Aorta (tissue), 5 donors: ENCODE measurements around the gene CDCA7L. TPM values are rescaled to one million over a fixed set of nuclear protein-coding genes. Genes with fewer than 3 reads are reported as not detected.
"Not testable (repeated sequence)": the region's sequence is repeated elsewhere in the genome, so short reads cannot be mapped to it uniquely, and the experiment has no call there.

Experiments
- ATAC-seq: fragments of 200-7000 bp; cut with Tn5 transposase; one replicate; pipeline ENCODE4 v1.9.1; 2022; ENCODE audit warnings: moderate library complexity; ENCODE audit not compliant: low FRiP score
- DNase-seq, 2 donors: peaks; one replicate each; pipeline ENCODE4 v3.0.0-alpha.2; 2020
- H3K27ac ChIP-seq, 2 donors: one replicate each; pipeline ENCODE4 v1.5.1; 2013; ENCODE audit warnings: low read length in 2 of 2, mild to moderate bottlenecking in 2 of 2, moderate library complexity in 2 of 2, control low read depth in 1 of 2, inconsistent platforms in 1 of 2, low read depth in 1 of 2
- H3K27me3 ChIP-seq, 2 donors: one replicate each; pipeline ENCODE4 v1.6.1; 2013; ENCODE audit warnings: control low read depth in 1 of 2, low read length in 1 of 2, mild to moderate bottlenecking in 1 of 2, moderate library complexity in 1 of 2; ENCODE audit not compliant: insufficient read depth in 2 of 2, control insufficient read depth in 1 of 2
- H3K36me3 ChIP-seq, 2 donors: one replicate each; pipeline ENCODE4 v1.6.1; 2013; ENCODE audit warnings: control low read depth in 1 of 2, low read length in 1 of 2, mild to moderate bottlenecking in 1 of 2; ENCODE audit not compliant: insufficient read depth in 2 of 2, control insufficient read depth in 1 of 2
- H3K4me1 ChIP-seq, 2 donors: one replicate each; pipeline ENCODE4 v1.6.1; 2013; ENCODE audit warnings: low read length in 2 of 2, control low read depth in 1 of 2, mild to moderate bottlenecking in 1 of 2, moderate library complexity in 1 of 2; ENCODE audit not compliant: insufficient read depth in 2 of 2, control insufficient read depth in 1 of 2
- H3K4me3 ChIP-seq, 2 donors: one replicate each; pipeline ENCODE4 v1.5.1; 2013; ENCODE audit warnings: low read length in 2 of 2, control low read depth in 1 of 2, mild to moderate bottlenecking in 1 of 2
- H3K9me3 ChIP-seq: one replicate; pipeline ENCODE4 v1.6.1; 2013; ENCODE audit warnings: mild to moderate bottlenecking, low read length; ENCODE audit not compliant: control insufficient read depth
- WGBS, 2 donors: extraction: QIAGEN DNeasy Blood & Tissue Kit; methylation state at CpG; one replicate each; pipeline ENCODE4 v1.1.7; 2013; 5-methylcytosine and 5-hydroxymethylcytosine counted together
- intact Hi-C, 2 donors: fragments of 100-400 bp; cut with DNase I; formaldehyde crosslinking; loops; one replicate each; pipeline versions ENCODE4 v1.14.2 to v1.15.0; 2022
- polyA plus RNA-seq, 2 donors: library from polyadenylated mRNA; stranded (reverse); fragments of 200-250 nt; gene quantifications; one replicate each; pipeline ENCODE4 v1.2.3, GENCODE V29; 2013
- total RNA-seq, 2 donors: library from RNA; stranded (reverse); fragmentation: NEBNext Ultra II Directional; extraction: Animal tissue kit (Norgen Biotek cat#: 25700); gene quantifications; one replicate each; pipeline ENCODE4 v1.2.1, GENCODE V29; 2021
- donor health status: healthy with polysubstance abuse.
- donor health status: Bipolar disorder and iron deficiency.
- donor health status: DM: no; HTN: no; CAD: no.
- donor health status: DM: no; HTN: no; CAD: no.
- donor health status: DM: yes; HTN: yes; CAD: no.

CDCA7L gene
- total and polyA plus RNA-seq, 4 donors = 4.1 to 7.2 (median 4.9) TPM

DNA sequence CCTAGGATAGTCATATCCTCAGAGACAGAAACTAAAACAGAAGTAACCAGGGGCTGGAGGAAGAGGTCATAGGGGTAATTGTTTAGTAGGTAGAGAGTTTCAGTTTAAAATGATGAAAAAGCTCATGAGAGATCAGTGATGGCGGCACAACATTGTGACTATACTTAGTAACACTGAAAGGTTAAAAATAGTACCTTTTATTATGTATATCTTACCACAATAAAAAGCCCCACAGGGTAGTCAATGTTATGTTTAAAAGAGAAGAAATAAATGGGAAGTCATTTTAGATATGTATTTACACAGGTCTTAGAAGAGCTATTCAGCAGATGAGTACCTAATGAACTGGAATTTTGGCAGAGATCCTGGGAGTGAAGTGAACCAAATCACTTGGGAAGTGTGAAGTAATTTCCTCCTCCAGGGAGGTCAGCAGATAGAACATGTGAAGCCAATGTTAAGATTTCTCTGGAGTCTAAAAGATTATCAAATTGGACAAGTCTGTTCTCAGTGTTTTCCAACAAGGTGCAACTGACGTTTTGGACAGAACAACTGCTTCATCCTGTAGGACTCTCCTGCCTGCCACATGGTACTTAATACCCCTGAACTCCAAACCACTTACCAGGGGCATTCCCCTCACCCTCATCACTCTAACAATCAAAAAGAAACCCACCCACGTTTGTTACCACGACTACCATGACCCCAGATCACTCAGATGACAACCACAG is 6.4 kb downstream of the CDCA7L start:
- intact Hi-C loops = no loop called here
- H3K4me3 ChIP-seq = no peak overlapping the region
- H3K27me3 ChIP-seq = no peaks in the 10 kb centered on the region
- WGBS, 2 donors = 64 to 67% methylated on average over 4 of the region's 4 CpGs
- ATAC-seq (no peak), DNase-seq (no peak)
- no peaks in the 10 kb centered on the region for H3K4me1 ChIP-seq
- no peak overlapping the region for H3K27ac ChIP-seq
- no peaks in the 10 kb centered on the region for H3K36me3 ChIP-seq
- H3K9me3 ChIP-seq = no peaks in the 10 kb centered on the region

DNA sequence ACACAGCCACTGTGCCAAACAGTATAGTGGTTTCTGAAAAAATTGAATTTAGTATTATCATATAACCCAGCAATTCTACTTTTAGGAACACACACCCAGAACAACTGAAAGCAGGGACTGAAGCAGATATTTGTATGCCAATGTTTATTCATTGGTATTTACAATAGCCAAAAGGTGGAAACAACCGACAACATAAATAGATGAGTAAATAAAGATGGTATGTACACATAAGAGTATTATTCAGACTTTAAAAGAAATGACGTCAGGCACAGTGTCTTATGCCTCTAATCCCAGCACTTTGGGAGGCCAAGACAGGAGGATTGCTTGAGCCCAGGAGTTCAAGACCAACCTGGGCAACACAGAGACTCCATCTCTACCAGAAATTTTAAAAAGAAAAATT is 7.2 kb downstream of the CDCA7L start:
- Histone ChIP-seq H3K27me3 (no peaks in the 10 kb centered on the region), H3K27ac (no peak overlapping the region), H3K9me3 (no peaks in the 10 kb centered on the region), H3K36me3 (no peaks in the 10 kb centered on the region), H3K4me1 (no peaks in the 10 kb centered on the region), H3K4me3 (no peak overlapping the region)
- intact Hi-C loops = no loop called here
- WGBS, 2 donors = 89 to 90% methylated on average over 2 of the region's 2 CpGs
- ATAC-seq = no peak
- DNase-seq = no peak

DNA sequence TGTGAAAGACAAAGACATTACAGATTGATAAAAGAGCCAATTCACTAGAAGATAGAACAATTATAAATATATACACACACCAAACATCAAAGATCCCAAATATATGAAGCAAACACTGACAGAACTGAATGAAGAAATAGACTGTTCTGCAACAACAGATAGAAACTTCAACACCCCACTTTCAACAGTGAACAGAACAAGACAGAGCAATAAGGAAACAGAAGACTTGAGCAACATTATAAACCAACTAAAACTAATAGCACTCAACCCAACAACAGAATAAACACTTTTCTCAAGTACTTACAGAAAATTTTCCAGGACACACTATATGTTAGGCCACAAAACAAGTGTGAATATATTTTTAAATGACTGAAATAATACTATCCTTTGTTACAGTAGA is 10.9 kb downstream of the CDCA7L start:
- Histone ChIP-seq H3K27me3 (no peaks in the 10 kb centered on the region), H3K4me1 (no peaks in the 10 kb centered on the region), H3K36me3 (no peaks in the 10 kb centered on the region), H3K9me3 (no peaks in the 10 kb centered on the region), H3K27ac (no peak overlapping the region), H3K4me3 (no peak overlapping the region)
- ATAC-seq (no peak), DNase-seq (no peak)
- intact Hi-C loops = no loop called here

DNA sequence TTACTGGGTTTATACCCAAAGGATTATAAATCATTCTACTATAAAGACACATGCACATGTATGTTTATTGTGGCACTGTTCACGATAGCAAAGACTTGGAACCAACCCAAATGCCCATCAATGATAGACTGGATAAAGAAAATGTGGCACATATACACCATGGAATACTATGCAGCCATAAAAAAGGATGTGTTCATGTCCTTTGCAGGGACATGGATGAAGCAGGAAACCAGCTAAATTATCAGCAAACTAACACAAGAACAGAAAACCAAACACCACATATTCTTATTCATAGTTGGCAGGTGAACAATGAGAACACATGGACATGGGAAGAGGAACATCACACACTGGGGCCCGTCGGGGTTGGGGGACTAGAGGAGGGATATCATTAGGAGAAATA is 12.4 kb downstream of the CDCA7L start:
- ATAC-seq, DNase-seq, H3K27ac ChIP-seq, H3K36me3 ChIP-seq, H3K4me1 ChIP-seq, H3K4me3 ChIP-seq, intact Hi-C loops, H3K9me3 ChIP-seq, H3K27me3 ChIP-seq: not testable (repeated sequence)
- WGBS, 2 donors = 82% methylated on average over 3 of the region's 3 CpGs

DNA sequence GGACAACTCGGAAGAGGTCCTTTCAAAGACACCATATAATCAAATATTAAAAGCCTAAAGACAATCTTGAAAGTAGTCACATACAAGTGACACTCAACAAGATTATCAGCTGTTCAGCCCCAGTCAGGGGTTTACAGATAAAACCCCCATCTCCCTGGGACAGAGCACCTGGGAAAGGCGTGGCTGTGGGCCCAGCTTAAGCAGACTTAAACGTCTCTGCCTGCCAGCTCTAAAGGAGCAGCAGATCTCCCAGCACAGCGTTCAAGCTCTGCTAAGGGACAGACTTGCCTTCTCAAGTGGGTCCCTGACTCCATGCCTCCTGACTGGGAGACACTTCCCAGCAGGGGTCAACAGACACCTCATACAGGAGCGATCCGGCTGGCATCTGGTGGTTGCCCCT is 18.0 kb downstream of the CDCA7L start:
- no peak overlapping the region for H3K27ac ChIP-seq
- peaks cover 2% of the 10 kb centered on the region for H3K9me3 ChIP-seq
- 83 to 84% methylated on average over 6 of the region's 6 CpGs for WGBS, 2 donors
- H3K36me3 ChIP-seq = no peaks in the 10 kb centered on the region
- intact Hi-C loops = no loop called here
- H3K27me3 ChIP-seq = no peaks in the 10 kb centered on the region
- H3K4me1 ChIP-seq = no peaks in the 10 kb centered on the region
- ATAC-seq = no peak
- no peak overlapping the region for H3K4me3 ChIP-seq
- no peak for DNase-seq

DNA sequence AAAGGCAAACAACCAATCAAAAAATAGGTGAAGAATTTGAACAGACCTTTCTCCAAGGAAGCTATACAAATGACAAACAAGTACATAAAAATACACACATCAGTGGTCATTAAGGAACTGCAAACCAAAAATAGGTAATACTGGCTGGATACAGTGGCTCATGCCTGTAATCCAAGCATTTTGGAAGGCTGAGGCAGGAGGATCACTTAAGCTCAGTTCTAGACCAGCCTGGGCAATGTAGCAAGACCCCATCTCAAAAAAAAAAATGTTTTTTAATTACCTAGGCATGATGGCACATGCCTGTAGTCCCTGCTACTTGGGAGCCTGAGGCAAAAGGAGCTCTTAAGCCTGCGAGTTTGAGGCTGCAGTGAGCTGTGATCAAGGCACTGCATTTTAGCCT is 19.3 kb downstream of the CDCA7L start:
- no peak for DNase-seq
- H3K36me3 ChIP-seq = no peaks in the 10 kb centered on the region

DNA sequence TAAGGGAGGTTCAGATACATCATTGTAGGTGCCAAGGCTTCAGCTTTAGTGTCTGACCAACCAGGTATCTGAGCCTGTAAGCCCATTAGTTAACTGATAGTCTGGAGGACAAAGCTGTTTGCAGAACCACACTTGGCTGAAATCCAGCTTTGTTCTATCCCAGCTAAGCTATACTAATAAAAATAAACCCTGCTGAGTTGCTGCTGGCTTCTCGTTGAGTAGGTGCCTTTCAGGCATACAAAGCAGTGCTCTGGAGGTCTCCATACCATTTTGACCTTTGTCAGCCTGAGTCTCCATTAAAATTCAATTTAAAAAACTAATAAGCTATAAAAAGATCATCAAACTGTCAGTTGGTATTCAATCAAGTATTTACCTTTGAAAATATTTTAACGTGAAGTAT is 22.0 kb downstream of the CDCA7L start:
- intact Hi-C loops = no loop called here
- Histone ChIP-seq H3K27ac (no peak overlapping the region), H3K27me3 (no peaks in the 10 kb centered on the region), H3K4me3 (no peak overlapping the region), H3K9me3 (peaks cover 4% of the 10 kb centered on the region), H3K4me1 (no peaks in the 10 kb centered on the region), H3K36me3 (no peaks in the 10 kb centered on the region)
- ATAC-seq = no peak
- DNase-seq = no peak
- 58 to 71% methylated on average over 2 of the region's 2 CpGs for WGBS, 2 donors

More for the DNA sequence above, 19.3 kb downstream of the CDCA7L start:
- intact Hi-C loops = no loop called here
- Histone ChIP-seq H3K4me3 (no peak overlapping the region), H3K27ac (no peak overlapping the region), H3K4me1 (no peaks in the 10 kb centered on the region), H3K9me3 (peaks cover 4% of the 10 kb centered on the region), H3K27me3 (no peaks in the 10 kb centered on the region)
- WGBS, 2 donors = 99 to 100% methylated on average over 1 of the region's 1 CpG
- ATAC-seq = no peak

DNA sequence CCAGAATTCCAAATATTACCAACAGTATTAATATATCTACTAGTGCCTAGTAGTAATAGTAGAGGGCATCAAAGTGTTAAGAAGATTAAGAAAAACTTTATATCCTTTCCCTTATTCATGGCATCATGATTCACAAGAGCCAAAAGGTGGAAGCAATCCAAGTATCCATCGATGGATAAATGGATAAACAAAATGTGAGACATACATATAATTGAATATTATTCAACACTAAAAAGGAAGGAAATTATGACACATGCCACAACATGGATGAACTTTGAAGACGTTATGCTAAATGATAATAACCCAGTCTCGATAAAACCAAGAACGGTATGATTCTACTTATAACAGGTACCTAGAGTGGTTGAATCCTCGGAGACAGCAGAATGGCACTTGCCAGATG is 23.1 kb downstream of the CDCA7L start:
- intact Hi-C loops = no loop called here
- Histone ChIP-seq H3K9me3 (peaks cover 4% of the 10 kb centered on the region), H3K4me1 (no peaks in the 10 kb centered on the region), H3K4me3 (no peak overlapping the region), H3K36me3 (no peaks in the 10 kb centered on the region), H3K27ac (no peak overlapping the region), H3K27me3 (no peaks in the 10 kb centered on the region)
- 94 to 95% methylated on average over 5 of the region's 5 CpGs for WGBS, 2 donors
- ATAC-seq (no peak), DNase-seq (no peak)

DNA sequence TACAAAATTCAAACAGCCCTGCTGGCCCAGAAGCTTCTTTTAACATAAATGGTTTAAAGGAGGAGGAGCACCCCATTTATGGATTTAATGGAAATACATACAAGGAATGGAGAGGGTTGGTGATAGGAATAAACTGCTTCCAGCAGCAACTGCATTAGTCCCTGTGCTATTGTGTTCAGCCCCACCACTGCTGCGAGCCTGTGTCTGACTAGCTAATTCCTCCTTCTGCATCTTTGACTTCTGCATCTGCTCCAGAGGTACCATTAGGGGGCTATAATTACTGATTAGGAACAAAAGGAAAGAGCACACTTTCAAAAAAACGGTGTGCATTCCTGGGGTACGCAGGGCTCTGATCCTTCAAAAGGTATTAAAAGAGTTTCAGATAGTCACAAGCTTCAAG is 24.8 kb downstream of the CDCA7L start:
- H3K27ac ChIP-seq = no peak overlapping the region
- WGBS, 2 donors = 60 to 65% methylated on average over 3 of the region's 3 CpGs
- H3K9me3 ChIP-seq = peaks cover 4% of the 10 kb centered on the region
- no peaks in the 10 kb centered on the region for H3K36me3 ChIP-seq
- DNase-seq (no peak), ATAC-seq (no peak)
- intact Hi-C loops = no loop called here
- H3K4me3 ChIP-seq = no peak overlapping the region
- H3K27me3 ChIP-seq = no peaks in the 10 kb centered on the region
- H3K4me1 ChIP-seq = no peaks in the 10 kb centered on the region
